ENCODE data around the gene TMUB2.
"Not testable (repeated sequence)": the region's sequence is repeated elsewhere in the genome, so short reads cannot be mapped to it uniquely, and the experiment has no call there.

The TMUB2 gene

DNA sequence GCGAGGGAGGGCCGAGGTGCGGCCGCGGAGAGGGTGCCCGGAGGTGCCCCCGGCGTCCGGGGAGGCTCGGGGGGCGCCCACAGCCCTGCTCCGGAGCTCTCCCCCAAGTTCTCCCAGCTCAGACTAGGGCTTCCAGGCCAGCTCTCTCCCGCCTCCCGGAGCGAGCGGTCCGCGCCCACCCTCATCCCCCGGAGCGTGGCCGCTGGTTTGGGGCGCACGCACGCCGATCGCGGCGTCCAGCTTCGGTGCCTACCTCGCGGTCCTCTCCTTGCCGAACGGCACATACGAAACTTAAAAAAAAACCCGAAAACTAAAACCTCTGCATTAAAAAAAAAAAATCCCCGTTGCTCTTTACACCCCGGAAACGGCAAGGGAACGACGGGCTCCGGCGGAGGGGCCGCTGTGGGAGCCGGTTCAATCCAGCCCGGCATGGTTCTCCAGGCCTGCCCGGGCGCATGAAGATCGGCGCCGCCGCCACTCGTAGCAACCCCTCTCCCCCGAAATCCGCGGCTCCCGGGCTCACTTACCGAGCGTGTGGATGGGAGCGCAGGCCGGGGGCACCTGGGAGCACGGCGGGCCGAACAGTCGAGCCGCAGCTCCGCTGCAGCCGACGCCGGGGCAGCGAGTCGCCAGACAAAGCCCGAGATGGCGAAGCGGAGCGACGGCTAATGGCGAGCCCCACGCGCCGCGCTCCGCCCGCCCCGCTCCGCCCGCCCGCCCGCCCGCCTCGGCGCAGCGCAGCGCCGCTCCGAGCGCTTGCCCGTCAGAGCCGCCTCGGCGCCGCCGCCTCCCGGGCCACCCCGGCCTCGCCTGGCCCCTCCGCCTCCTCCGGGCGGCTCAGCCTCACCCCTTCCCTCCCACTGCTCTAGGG lies 33.7 kb downstream of the TMUB2 start:
- no peak for DNase-seq

GRCh38 chr17:44221084-44221861 lies 34.5 kb downstream of the TMUB2 start:
- DNase-seq: no peak

DNA sequence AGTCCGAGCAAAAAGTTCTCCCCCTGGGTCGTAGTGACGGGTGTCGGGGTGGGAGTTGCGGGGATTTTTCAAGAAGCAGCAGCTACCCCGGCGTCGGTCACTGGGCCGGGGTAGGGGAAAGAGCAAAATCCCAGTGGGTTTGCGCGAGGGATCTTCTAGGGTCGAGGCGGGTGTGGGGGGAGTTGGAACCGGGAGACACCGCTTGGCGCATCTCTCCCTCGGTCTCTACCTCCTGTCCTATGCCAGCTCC lies 35.0 kb downstream of the TMUB2 start:
- no peak for DNase-seq

DNA sequence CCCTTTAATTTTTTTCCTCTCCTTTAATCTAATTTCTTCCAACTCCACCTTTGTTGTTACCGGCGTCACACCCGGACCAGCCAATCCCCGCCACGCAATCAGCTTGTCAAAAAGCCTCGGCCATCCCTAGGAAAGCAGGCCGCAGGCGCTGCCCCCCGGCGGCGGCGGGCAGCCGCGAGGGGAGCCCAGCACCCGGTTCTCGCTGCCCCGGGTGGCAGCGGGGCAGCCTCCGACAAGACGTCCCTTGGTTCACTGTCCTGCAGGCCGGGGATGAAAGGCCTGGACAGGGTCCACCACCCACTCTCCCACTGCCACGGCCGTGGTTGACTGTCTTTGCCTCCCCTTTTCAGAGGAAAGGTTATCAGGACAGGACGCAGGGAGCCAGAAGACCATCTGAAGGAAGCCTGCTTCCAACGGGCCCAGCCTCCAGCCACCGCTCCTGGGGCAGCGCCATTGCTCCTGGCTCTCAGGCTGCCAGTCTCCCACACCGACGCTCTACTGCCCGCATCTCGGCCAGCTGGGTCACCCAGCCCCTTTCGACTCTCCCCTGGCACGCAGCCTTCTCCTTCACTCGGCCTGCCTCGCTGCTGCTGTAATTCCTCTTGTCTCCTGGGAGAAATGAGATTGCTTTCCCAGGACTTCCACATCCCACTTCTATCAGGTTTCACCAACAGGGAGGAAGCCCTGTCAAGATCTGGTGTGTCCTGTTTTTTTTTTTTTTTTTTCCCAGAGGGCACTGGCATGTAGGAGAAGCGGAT lies 35.5 kb downstream of the TMUB2 start:
- peak; percentile 69 for DNase-seq

DNA sequence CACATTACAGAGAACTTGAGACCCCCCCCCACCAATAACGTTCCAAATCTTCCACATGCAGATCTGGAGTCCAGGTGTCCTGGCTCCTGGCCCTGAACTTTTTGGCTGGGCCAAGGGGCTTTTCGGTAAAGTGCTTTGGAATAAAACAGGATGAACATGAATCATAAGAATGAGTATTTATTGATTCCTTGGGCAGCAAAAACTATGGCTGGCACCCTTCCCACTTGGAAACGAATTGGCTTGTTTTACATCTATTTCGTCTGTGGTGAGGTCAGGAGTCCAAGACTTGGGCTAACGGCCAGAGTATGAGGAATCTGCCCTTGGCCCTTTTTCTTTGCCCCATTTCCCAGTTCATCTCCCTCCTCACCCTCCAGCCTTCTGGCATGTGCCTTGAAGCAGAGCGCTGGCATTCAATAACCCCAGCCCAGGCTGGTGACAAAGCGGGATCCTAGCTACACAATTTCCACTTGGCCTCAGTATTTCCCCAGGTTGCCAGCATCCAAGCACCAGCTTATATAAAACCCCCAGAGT lies 36.8 kb downstream of the TMUB2 start:
- DNase-seq: no peak

DNA sequence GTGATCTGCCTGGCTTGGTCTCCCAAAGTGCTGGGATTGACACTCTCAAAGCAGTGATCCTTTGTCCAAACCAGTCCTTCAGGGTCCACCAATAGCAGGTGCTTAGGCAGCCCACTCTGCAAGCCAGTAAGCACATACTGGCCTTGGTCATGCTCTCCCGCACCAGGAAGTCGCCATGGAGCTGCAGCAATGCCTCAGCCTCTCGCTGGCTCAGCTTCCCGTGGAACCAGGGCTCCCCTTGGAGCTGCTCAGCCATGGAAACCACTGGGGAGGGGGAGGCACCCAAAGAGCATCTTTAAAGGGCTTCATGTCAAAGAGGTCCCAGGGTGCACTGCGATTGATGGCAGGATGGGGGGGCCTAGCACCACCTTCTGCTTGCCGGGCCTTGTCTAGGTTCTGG lies 42.3 kb downstream of the TMUB2 start:
- no peak for DNase-seq

DNA sequence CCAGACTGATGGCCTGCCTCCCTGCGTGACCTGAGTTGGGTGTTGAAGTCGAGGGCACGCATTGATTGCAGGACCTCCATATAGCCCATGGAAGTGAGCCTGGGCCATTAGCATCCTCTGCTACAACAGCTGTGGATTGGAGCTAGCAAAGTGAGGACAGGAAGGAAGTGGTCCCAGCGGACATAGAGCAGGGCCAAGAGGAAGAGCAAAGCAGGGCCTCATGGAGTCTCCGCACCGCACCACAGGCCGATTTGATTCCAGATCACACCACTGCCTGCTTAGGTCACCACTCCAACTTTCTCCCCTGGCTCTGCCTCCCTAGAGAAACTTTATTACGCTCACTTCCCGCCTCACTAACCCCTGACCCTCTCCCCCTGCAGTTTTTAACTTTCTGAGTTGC lies 43.4 kb downstream of the TMUB2 start:
- no peak for DNase-seq

- DNase-seq: no peak
These were observed 45.3 kb downstream of the TMUB2 start for GRCh38 chr17:44232061-44232460.

DNA sequence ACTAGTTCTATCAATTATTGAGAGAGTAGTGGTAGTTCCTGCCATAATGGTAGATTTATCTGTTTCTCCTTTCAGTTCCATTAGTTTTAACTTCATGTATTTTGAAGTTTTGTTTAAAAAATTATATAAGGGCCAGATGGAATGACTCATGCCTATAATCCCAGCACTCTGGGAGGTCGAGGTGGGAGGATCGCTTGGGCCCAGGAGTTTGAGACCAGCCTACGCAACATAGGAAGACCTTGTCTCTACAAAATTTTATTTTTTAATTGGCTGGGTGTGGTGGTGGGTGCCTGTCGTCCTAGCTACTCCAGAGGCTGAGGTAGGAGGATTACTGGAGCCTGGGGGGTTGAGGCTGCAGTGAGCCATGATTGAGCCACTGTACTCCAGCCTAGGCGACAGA lies 46.8 kb downstream of the TMUB2 start:
- no peak for DNase-seq

DNA sequence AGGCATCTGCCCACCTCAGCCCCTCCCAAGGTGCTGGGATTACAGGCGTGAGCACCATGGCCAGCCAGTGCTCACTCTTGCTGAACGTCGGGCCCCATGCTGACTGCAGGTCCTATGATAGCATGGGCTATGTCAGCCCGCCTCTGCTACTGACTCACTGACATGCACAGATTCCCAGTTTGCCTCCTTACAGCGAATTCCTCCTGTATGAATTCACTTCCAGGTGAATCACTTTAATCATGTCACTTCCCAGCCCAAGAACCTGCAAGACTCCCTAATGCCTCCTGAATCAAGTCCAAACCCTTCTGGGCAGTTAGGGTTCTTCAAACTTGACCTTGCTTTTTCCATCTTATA lies 48.8 kb downstream of the TMUB2 start:
- no peak for DNase-seq

DNA sequence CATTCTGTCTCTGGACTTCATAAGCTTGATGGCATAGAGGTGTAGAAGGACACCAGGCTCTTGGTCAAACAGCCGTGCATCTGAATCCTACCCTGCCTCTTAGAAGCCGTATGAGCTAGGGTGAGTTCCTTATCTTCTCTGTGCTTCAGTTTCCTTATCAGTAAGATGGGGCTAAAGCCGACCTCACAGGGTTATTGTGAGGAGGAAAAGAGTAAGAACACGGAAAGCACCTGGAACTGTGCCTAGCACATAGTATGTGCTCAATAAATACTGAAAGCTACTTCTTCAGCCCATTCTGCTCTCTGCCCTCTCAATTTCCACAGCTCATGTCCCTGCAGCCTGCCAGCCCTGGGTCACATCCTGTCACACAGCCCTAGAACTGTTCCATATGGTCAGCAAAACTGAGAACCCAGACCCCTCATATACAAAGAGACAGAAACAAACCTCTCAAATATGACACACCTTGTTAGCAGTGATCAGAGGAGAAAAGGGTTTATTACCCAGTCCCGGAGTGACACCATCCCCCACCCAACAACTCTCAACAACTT lies 49.7 kb downstream of the TMUB2 start:
- no peak for DNase-seq

- DNase-seq: not testable (repeated sequence)
These were observed 51.1 kb downstream of the TMUB2 start for GRCh38 chr17:44237886-44238285.

GRCh38 chr17:44241106-44241624 lies 54.4 kb downstream of the TMUB2 start:
- no peak for DNase-seq
